OCI-LY3 (cell line): ENCODE data around the gene SPTSSB.

Experiments used
- EZH2phosphoT487 ChIP-seq: fragments of 200-600 bp; shearing (Covaris generic); IDR thresholded peaks from 2 replicates; pipeline ENCODE4 v1.6.1; 2018; ENCODE audit warnings: antibody characterized with exemption, mixed run types, low read depth
- TF ChIP-seq, protein P1 (sequence below): fragments of 200-600, 300-600 bp; sonication (generic); IDR thresholded peaks from 2 replicates; pipeline ENCODE4 v1.5.1; 2014; ENCODE audit warnings: antibody characterized with exemption, low read length, low read depth

- TF ChIP-seq, protein P1, sequence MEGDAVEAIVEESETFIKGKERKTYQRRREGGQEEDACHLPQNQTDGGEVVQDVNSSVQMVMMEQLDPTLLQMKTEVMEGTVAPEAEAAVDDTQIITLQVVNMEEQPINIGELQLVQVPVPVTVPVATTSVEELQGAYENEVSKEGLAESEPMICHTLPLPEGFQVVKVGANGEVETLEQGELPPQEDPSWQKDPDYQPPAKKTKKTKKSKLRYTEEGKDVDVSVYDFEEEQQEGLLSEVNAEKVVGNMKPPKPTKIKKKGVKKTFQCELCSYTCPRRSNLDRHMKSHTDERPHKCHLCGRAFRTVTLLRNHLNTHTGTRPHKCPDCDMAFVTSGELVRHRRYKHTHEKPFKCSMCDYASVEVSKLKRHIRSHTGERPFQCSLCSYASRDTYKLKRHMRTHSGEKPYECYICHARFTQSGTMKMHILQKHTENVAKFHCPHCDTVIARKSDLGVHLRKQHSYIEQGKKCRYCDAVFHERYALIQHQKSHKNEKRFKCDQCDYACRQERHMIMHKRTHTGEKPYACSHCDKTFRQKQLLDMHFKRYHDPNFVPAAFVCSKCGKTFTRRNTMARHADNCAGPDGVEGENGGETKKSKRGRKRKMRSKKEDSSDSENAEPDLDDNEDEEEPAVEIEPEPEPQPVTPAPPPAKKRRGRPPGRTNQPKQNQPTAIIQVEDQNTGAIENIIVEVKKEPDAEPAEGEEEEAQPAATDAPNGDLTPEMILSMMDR: peak; percentile 69
- no peak for TF ChIP-seq EZH2phosphoT487
These were observed 66.0 kb downstream of the SPTSSB start for GRCh38 chr3:161305095-161305991.
